Measurements from ENCODE around the gene MBP. TPM values are rescaled to one million over a fixed set of nuclear protein-coding genes. Genes with fewer than 3 reads are reported as not detected.

MBP gene
- polyA plus RNA-seq, 1 experiment: 2.1 TPM

DNA sequence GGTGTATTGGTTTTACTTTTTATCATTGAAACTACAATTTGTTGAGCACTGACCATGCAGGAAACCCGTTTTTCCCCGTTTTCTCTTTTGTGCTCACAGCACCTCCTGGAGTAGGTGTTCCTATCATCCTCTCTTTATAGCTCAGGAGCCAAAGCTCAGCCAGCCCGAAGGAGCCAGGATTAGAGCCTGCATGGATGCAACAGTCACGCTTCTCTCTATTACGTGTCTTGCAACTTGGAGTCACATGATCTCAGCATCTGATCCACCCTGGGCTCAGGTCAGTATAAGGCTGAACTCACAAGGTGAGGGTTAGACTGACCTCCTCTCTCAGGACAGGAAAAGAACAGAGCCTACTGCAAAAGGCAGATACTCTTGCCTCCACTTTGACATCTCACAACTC lies 150.5 kb downstream of the MBP start:
- ChIA-PET POLR2A (no interaction called here), CTCF (interaction anchor here (0.8 to 8.5 kb wide), 24 partner anchors 8 to 234 kb away, joined by 3 to 166 read pairs (median 6); no protein-coding TSS in a partner anchor)
- DNase-seq (ENCODE audit: low read depth): no peak
- TF ChIP-seq, protein P1, sequence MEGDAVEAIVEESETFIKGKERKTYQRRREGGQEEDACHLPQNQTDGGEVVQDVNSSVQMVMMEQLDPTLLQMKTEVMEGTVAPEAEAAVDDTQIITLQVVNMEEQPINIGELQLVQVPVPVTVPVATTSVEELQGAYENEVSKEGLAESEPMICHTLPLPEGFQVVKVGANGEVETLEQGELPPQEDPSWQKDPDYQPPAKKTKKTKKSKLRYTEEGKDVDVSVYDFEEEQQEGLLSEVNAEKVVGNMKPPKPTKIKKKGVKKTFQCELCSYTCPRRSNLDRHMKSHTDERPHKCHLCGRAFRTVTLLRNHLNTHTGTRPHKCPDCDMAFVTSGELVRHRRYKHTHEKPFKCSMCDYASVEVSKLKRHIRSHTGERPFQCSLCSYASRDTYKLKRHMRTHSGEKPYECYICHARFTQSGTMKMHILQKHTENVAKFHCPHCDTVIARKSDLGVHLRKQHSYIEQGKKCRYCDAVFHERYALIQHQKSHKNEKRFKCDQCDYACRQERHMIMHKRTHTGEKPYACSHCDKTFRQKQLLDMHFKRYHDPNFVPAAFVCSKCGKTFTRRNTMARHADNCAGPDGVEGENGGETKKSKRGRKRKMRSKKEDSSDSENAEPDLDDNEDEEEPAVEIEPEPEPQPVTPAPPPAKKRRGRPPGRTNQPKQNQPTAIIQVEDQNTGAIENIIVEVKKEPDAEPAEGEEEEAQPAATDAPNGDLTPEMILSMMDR (IDR thresholded peaks at IDR 0.05; ENCODE audit: insufficient read depth, low read depth, low read length): no peak
- Histone ChIP-seq H3K27me3 (ENCODE audit: control insufficient read depth, insufficient read depth, low read length) (peaks cover 2% of the 10 kb centered on the region; the same call in 1 of the 2 replicates), H3K36me3 (ENCODE audit: control insufficient read depth, insufficient read depth, low read length) (no peaks in the 10 kb centered on the region), H3K4me3 (ENCODE audit: low read depth, low read length) (no peak overlapping the region)

GRCh38 chr18:76981396-76981968 lies 151.1 kb downstream of the MBP start:
- POLR2A ChIA-PET: no interaction called here
- TF ChIP-seq, protein P1 (IDR thresholded peaks at IDR 0.05; ENCODE audit: insufficient read depth, low read depth, low read length): no peak
- DNase-seq (ENCODE audit: low read depth): no peak
- CTCF ChIA-PET: interaction anchor here (1.1 to 8.5 kb wide), 6 partner anchors 10 to 230 kb away, joined by 3 to 166 read pairs (median 5); no protein-coding TSS in a partner anchor
- H3K4me3 ChIP-seq (ENCODE audit: low read depth, low read length): no peak overlapping the region
- H3K27me3 ChIP-seq (ENCODE audit: control insufficient read depth, insufficient read depth, low read length): peaks cover under 1% of the 10 kb centered on the region; the same call in 1 of the 2 replicates
- no peaks in the 10 kb centered on the region for H3K36me3 ChIP-seq (ENCODE audit: control insufficient read depth, insufficient read depth, low read length)

GRCh38 chr18:76980663-76981395 lies 151.8 kb downstream of the MBP start:
- H3K27me3 ChIP-seq (ENCODE audit: control insufficient read depth, insufficient read depth, low read length): no peaks in the 10 kb centered on the region
- TF ChIP-seq, protein P1 (IDR thresholded peaks at IDR 0.05; ENCODE audit: insufficient read depth, low read depth, low read length): no peak
- no peak overlapping the region for H3K4me3 ChIP-seq (ENCODE audit: low read depth, low read length)
- DNase-seq (ENCODE audit: low read depth): no peak
- no peaks in the 10 kb centered on the region for H3K36me3 ChIP-seq (ENCODE audit: control insufficient read depth, insufficient read depth, low read length)
- ChIA-PET POLR2A (no interaction called here), CTCF (interaction anchor here (1.4 to 8.5 kb wide), 3 partner anchors 10 to 231 kb away, joined by 4 to 166 read pairs (median 4); no protein-coding TSS in a partner anchor)

DNA sequence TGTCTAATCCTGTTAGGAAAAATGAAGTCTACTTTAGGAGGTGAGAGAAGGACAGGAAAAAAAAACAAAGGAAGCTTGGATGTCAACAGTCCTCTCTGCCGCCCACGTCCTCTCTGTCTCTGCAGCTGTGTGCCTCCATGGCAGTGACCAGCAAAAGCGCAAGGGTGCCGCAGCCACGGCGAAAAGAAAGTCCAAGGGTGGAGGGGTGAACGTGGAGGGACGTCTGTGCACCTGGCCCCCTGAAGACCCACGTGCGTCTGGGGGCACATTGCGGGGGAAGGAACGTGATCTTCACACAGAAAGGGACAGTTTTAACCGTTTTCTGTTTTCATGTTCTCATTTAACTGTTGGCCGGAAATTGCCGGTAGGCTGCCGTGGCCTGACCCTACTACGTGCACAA lies 152.7 kb downstream of the MBP start:
- DNase-seq (ENCODE audit: low read depth): no peak
- H3K27me3 ChIP-seq (ENCODE audit: control insufficient read depth, insufficient read depth, low read length): no peaks in the 10 kb centered on the region
- H3K36me3 ChIP-seq (ENCODE audit: control insufficient read depth, insufficient read depth, low read length): no peaks in the 10 kb centered on the region
- POLR2A ChIA-PET: no interaction called here
- TF ChIP-seq, protein P1 (IDR thresholded peaks at IDR 0.05; ENCODE audit: insufficient read depth, low read depth, low read length): no peak
- CTCF ChIA-PET: interaction anchor here (0.9 to 8.5 kb wide), 3 partner anchors 9 to 178 kb away, joined by 3 to 166 read pairs (median 4); no protein-coding TSS in a partner anchor
- H3K4me3 ChIP-seq (ENCODE audit: low read depth, low read length): no peak overlapping the region

DNA sequence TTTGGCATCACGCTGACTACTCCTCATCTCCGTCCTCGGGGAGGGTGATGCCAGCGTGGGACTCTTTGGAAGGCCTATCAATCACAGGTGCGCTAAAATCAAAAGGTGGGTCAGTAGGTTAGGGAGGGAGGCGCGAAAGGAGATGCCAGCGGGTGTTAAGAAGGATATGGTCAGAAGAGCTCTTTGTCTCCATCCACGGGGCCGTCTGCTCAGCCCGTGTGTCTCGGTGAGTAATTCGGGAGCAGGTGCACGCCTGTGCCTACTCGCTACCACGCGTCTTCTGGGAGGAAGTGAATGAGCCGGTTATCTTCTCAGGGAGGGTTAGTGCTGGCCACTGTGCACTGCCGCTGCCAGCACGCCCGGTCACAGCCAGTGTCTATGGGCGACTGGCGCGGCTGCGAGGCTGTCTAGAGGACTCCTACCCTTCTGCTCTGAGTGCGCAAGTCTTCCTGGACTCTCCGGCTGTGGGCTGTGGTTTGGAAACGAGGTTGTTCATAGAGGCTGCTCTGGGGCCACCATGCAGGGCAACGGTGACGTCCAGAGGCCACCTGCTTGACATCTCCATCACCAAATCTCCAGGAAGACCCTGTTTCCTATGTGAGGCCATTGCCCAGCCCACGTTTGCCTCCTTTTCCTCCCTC lies 153.4 kb downstream of the MBP start:
- Histone ChIP-seq H3K36me3 (ENCODE audit: control insufficient read depth, insufficient read depth, low read length) (no peaks in the 10 kb centered on the region), H3K4me3 (ENCODE audit: low read depth, low read length) (no peak overlapping the region), H3K27me3 (ENCODE audit: control insufficient read depth, insufficient read depth, low read length) (no peaks in the 10 kb centered on the region)
- POLR2A ChIA-PET: no interaction called here
- no peak for DNase-seq (ENCODE audit: low read depth)
- CTCF ChIA-PET: interaction anchor here (0.9 to 8.5 kb wide), 2 partner anchors 21 to 177 kb away, joined by 3 to 166 read pairs; no protein-coding TSS in a partner anchor
- TF ChIP-seq, protein P1 (IDR thresholded peaks at IDR 0.05; ENCODE audit: insufficient read depth, low read depth, low read length): no peak

Measured in BJ (cell line).